K562 (cell line): ENCODE measurements around the gene GLI1. TPM values are rescaled to one million over a fixed set of nuclear protein-coding genes. Genes with fewer than 3 reads are reported as not detected.

ENCODE experiments used
- ARID1B ChIP-seq: fragments of 450-650 bp; IDR thresholded peaks from 2 replicates; pipeline ENCODE4 v1.6.1; 2016; ENCODE audit warnings: antibody characterized with exemption, mild to moderate bottlenecking, inconsistent platforms
- CAMTA2 ChIP-seq: fragments of 250-450 bp; sonication (Bioruptor Pico); conservative IDR thresholded peaks from 2 replicates; pipeline ENCODE4 v1.5.1; 2022
- CBFA2T3 ChIP-seq: fragments of 450-650 bp; IDR thresholded peaks from 2 replicates; pipeline ENCODE4 v1.6.1; 2017
- CCNT2 ChIP-seq: IDR thresholded peaks from 2 replicates; pipeline ENCODE4 v1.6.1; 2011; ENCODE audit warnings: borderline replicate concordance, low read depth, mild to moderate bottlenecking, moderate library complexity, mixed read lengths, low read length; ENCODE audit not compliant: insufficient read length; ENCODE audit errors: extremely low read depth
- DNMT1 ChIP-seq: fragments of 450-650 bp; IDR thresholded peaks from 2 replicates; pipeline ENCODE4 v1.6.1; 2016; ENCODE audit warnings: antibody characterized with exemption, mild to moderate bottlenecking
- ELF2 ChIP-seq: fragments of 250-450 bp; sonication (Bioruptor Pico); IDR thresholded peaks from 2 replicates; pipeline ENCODE4 v1.5.0; 2021; ENCODE audit warnings: mild to moderate bottlenecking
- ETS2 ChIP-seq: IDR thresholded peaks from 2 replicates; pipeline ENCODE4 v1.6.1; 2016; ENCODE audit warnings: borderline replicate concordance, missing genetic modification characterization, mild to moderate bottlenecking, moderate library complexity, missing compliant biosample characterization; ENCODE audit not compliant: poor library complexity, severe bottlenecking
- HDAC6 ChIP-seq: IDR thresholded peaks from 2 replicates; pipeline ENCODE4 v1.6.1; 2012; ENCODE audit warnings: low read depth, mild to moderate bottlenecking, control low read depth, inconsistent platforms, low read length, moderate library complexity
- KDM1A ChIP-seq, 2 experiments: fragments of 450-650 bp; IDR thresholded peaks; 2 replicates each; pipeline ENCODE4 v1.6.1; 2016; ENCODE audit warnings: mild to moderate bottlenecking in 2 of 2
- L3MBTL2 ChIP-seq: fragments of 450-650 bp; IDR thresholded peaks from 2 replicates; pipeline ENCODE4 v1.6.1; 2016; ENCODE audit warnings: mild to moderate bottlenecking, moderate library complexity
- MNT ChIP-seq, 2 experiments: fragments of 450-650 bp; conservative IDR thresholded peaks; 2 replicates each; pipeline ENCODE4 v1.6.1; 2017; ENCODE audit warnings: mild to moderate bottlenecking in 2 of 2, moderate library complexity in 2 of 2
- MXI1 ChIP-seq: IDR thresholded peaks from 2 replicates; pipeline ENCODE4 v1.6.1; 2011; ENCODE audit warnings: low read depth, mild to moderate bottlenecking, improper control_type of control experiment, low read length
- SMARCA4 ChIP-seq: fragments of 450-650 bp; IDR thresholded peaks from 2 replicates; pipeline ENCODE4 v1.6.1; 2016
- TAF9B ChIP-seq: fragments of 450-650 bp; IDR thresholded peaks from 2 replicates; pipeline ENCODE4 v1.6.1; 2018; ENCODE audit warnings: mild to moderate bottlenecking; ENCODE audit not compliant: partially characterized antibody
- TAL1 ChIP-seq: fragments of 450-650 bp; IDR thresholded peaks from 2 replicates; pipeline ENCODE4 v1.6.1; 2016; ENCODE audit warnings: mild to moderate bottlenecking
- THAP12 ChIP-seq: fragments of 250-450 bp; sonication (Bioruptor Pico); IDR thresholded peaks from 2 replicates; pipeline ENCODE4 v1.9.0; 2021; ENCODE audit warnings: mild to moderate bottlenecking, inconsistent platforms
- ZBTB7A ChIP-seq: IDR thresholded peaks from 2 replicates; pipeline ENCODE4 v1.6.1; 2011; ENCODE audit warnings: low read depth, mild to moderate bottlenecking, low read length, moderate library complexity, borderline replicate concordance; ENCODE audit not compliant: control insufficient read depth
- ZBTB8A ChIP-seq: fragments of 450-650 bp; IDR thresholded peaks from 2 replicates; pipeline ENCODE4 v1.6.1; 2018; ENCODE audit warnings: mild to moderate bottlenecking, moderate library complexity; ENCODE audit not compliant: partially characterized antibody
- ZBTB9 ChIP-seq: fragments of 450-650 bp; formaldehyde crosslinking; IDR thresholded peaks from 2 replicates; pipeline ENCODE4 v1.4.0; 2020; ENCODE audit warnings: mild to moderate bottlenecking, moderate library complexity
- ZNF740 ChIP-seq, 3 experiments: fragments of 200-800 bp in 1 of 3; sonication (Bioruptor generic) in 1 of 3; sonication (generic) in 1 of 3; formaldehyde crosslinking in 1 of 3; IDR thresholded peaks; 2 replicates each; pipeline versions ENCODE4 v1.6.1 to v1.8.0; 2016 to 2022; ENCODE audit warnings: mild to moderate bottlenecking in 2 of 3, missing compliant biosample characterization in 2 of 3, missing genetic modification characterization in 2 of 3, missing genetic modification reagents in 1 of 3
- polyA plus RNA-seq, 8 experiments: library from polyadenylated mRNA; depleted of rRNA in 4 of 8; stranded (reverse) in 5 of 8; unstranded in 3 of 8; fragments of >200 nt; fragmentation: Nextera tagmentation in 2 of 8; fragmentation: Illumina TruSeq in 1 of 8; extraction: Ambion mirVana in 2 of 8; extraction: Trizol in 1 of 8; gene quantifications; 2 replicates each; pipeline versions ENCODE4 v1.2.1 to v1.2.3, GENCODE V29; 2011 to 2014; ENCODE audit warnings: inconsistent platforms in 1 of 8, missing spikeins in 1 of 8
- total RNA-seq, 7 experiments: library from RNA; depleted of rRNA in 6 of 7; stranded (reverse); fragments of >200 nt in 6 of 7; fragmentation: Illumina TruSeq in 2 of 7; extraction: Trizol in 2 of 7; gene quantifications; 2 replicates each; pipeline versions ENCODE4 v1.2.1 to v1.2.3, GENCODE V29; 2011 to 2021; ENCODE audit warnings: low replicate concordance in 1 of 7

Gene GLI1
- total and polyA plus RNA-seq, 9 of the 15 experiments (the other 6 are each of a cell fraction or from before 2014, with no cell fraction given), result 0.24 to 3.7 (median 0.61) TPM

- TF ChIP-seq ZNF740 (CRISPR knock-in tag; IDR thresholded peaks at IDR 0.05), result peak; percentile 76; the same call in 1 of the 2 replicates
- 0 out of 4 replicates have a peak, but pooled peaks of 1 of the 2 experiments have one; percentile 44 for TF ChIP-seq ZNF740 (tag; IDR thresholded peaks at IDR 0.05)
- TF ChIP-seq MXI1, result peak; percentile 77; the same call in 1 of the 2 replicates
- no peak for TF ChIP-seq ZBTB8A
- no peak for TF ChIP-seq CAMTA2 (CRISPR knock-in tag)
- TF ChIP-seq KDM1A (IDR thresholded peaks at IDR 0.05), result peak in 1 of 2 experiments; percentile 19; a peak in 1 of 4 replicates
- no peak for TF ChIP-seq ZBTB7A
- peak; percentile 61 for TF ChIP-seq CBFA2T3
- TF ChIP-seq CCNT2, result no peak
- peak; percentile 39; the same call in 1 of the 2 replicates for TF ChIP-seq SMARCA4
- TF ChIP-seq ELF2 (CRISPR knock-in tag), result no peak
- peak; percentile 63 for TF ChIP-seq ARID1B
- TF ChIP-seq MNT (conservative IDR thresholded peaks at IDR 0.05), result peak; percentile 86 to 87
- no peak for TF ChIP-seq TAF9B
- no peak for TF ChIP-seq ZBTB9 (CRISPR knock-in tag)
- no peak for TF ChIP-seq HDAC6
- peak; percentile 55; the same call in 1 of the 2 replicates for TF ChIP-seq L3MBTL2
- no peak for TF ChIP-seq DNMT1
- no peak for TF ChIP-seq ETS2
- no peak for TF ChIP-seq THAP12 (CRISPR knock-in tag)
- TF ChIP-seq TAL1, result peak; percentile 49
Measured at GRCh38 chr12:57429473-57430111, 30.0 kb upstream of the GLI1 start (continued).
